GM12864 (cell line): Measurements from ENCODE around the gene FRK.

Source experiments
- DNase-seq: peaks from one replicate; pipeline ENCODE4 v3.0.0-alpha.2; 2011; ENCODE audit warnings: low read depth
- H3K4me3 ChIP-seq: 2 replicates; pipeline ENCODE4 v1.5.1; 2011; ENCODE audit warnings: mild to moderate bottlenecking, low read depth, low read length, control low read depth
- CTCF ChIP-seq: IDR thresholded peaks from 2 replicates; pipeline ENCODE4 v1.5.1; 2011; ENCODE audit warnings: low read depth, mild to moderate bottlenecking, moderate library complexity, low read length, control low read depth, inconsistent platforms; ENCODE audit errors: missing control alignments

FRK gene

GRCh38 chr6:116060572-116061283 is at the start of gene FRK:
TSS of gene FRK (minus strand) at chr6:116060891. CDS start at chr6:116060311, 580 bp downstream.
- peak; percentile 14 for TF ChIP-seq CTCF
- H3K4me3 ChIP-seq, result no peak within 1 kb of the TSS
- no peak for DNase-seq

- no peak overlapping the region for H3K4me3 ChIP-seq
- no peak for DNase-seq
- TF ChIP-seq CTCF, result no peak
Measured at GRCh38 chr6:116108836-116109235, 48.1 kb upstream of the FRK start.

GRCh38 chr6:116106146-116106545 is 45.5 kb upstream of the FRK start:
- no peak for DNase-seq
- TF ChIP-seq CTCF, result no peak
- H3K4me3 ChIP-seq, result no peak overlapping the region; the same call in 1 of the 2 replicates

GRCh38 chr6:116105247-116105646 is 44.6 kb upstream of the FRK start:
- TF ChIP-seq CTCF, result no peak
- no peak for DNase-seq

GRCh38 chr6:116104636-116105035 is 43.9 kb upstream of the FRK start:
- H3K4me3 ChIP-seq, result no peak overlapping the region
- TF ChIP-seq CTCF, result no peak
- DNase-seq, result no peak

More at GRCh38 chr6:116105247-116105646, 44.6 kb upstream of the FRK start:
- no peak overlapping the region; the same call in 1 of the 2 replicates for H3K4me3 ChIP-seq

- TF ChIP-seq CTCF, result no peak
- no peak for DNase-seq
- peak overlapping the region; percentile 82 for H3K4me3 ChIP-seq
Measured at GRCh38 chr6:116102873-116103272, 42.2 kb upstream of the FRK start.

- DNase-seq, result no peak
- no peak for TF ChIP-seq CTCF
- H3K4me3 ChIP-seq, result peak overlapping the region; percentile 82
Measured at GRCh38 chr6:116101790-116102189, 41.1 kb upstream of the FRK start.
